Measurements from ENCODE around the gene SH3YL1. TPM values are rescaled to one million over a fixed set of nuclear protein-coding genes. Genes with fewer than 3 reads are reported as not detected.

Gene SH3YL1
- total RNA-seq, 1 experiment from 2014 or later: 26.5 TPM

DNA sequence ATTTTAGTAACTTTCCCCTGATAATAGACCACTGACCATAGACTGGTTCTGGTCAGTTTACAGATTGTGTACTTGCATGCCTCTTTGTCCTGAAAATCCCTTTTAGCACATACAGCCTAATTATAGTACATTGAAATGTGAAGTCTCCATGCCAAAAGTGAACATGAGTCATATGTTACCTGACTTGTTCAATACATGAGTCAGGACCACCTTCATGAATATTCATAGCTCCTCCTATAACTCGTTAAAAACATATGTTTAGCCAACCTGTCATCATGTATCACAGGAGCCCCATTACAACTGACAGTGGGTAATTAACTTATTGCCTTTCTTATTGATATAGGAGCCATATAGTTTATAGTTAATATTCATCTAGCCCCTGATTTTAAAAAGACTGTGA is 78.6 kb downstream of the SH3YL1 start:
- no peak overlapping the region for H2AFZ ChIP-seq (ENCODE audit: low read length)
- H4K20me1 ChIP-seq (ENCODE audit: control insufficient read depth, insufficient read depth, insufficient read length): no peaks in the 10 kb centered on the region
- H3K27ac ChIP-seq (ENCODE audit: insufficient read length, low read depth, low read length): no peak overlapping the region
- Mint-ChIP-seq H3K27ac (no peak overlapping the region), H3K9me3 (peaks cover 65 to 81% of the 10 kb centered on the region in 2 experiments), H3K4me1 (no peaks in the 10 kb centered on the region), H3K27me3 (ENCODE audit: low read depth) (peaks cover 2% of the 10 kb centered on the region; the same call in 1 of the 2 replicates), H3K36me3 (ENCODE audit: insufficient read depth in 1 of 3, low read depth in 3 of 3) (peaks cover 18 to 54% (median 46%) of the 10 kb centered on the region in 3 experiments), H3K4me3 (no peak overlapping the region)
- DNase-seq: no peak
- no peak overlapping the region for H3T11ph ChIP-seq (ENCODE audit: low read length)
- H3K9me3 ChIP-seq (ENCODE audit: control insufficient read depth, low read depth, low read length): peaks cover 45% of the 10 kb centered on the region
- H2BK20ac ChIP-seq (ENCODE audit: low read depth, low read length, poor library complexity, severe bottlenecking): no peak overlapping the region
- H3K4ac ChIP-seq (ENCODE audit: low read depth, low read length): no peak overlapping the region
- H2BK120ac ChIP-seq (ENCODE audit: low read depth, low read length, poor library complexity, severe bottlenecking): no peak overlapping the region
- H3K79me2 ChIP-seq (ENCODE audit: insufficient read depth, low read length): no peaks in the 10 kb centered on the region
- H3K27me3 ChIP-seq (ENCODE audit: insufficient read depth, low read length): no peaks in the 10 kb centered on the region
- H4K91ac ChIP-seq (ENCODE audit: insufficient read length, low read depth, low read length): no peak overlapping the region
- H2AK5ac ChIP-seq (ENCODE audit: insufficient read length, low read length): no peak overlapping the region
- no peak overlapping the region for H4K8ac ChIP-seq (replicated peaks; ENCODE audit: insufficient read length, low read depth, low read length)
- no peaks in the 10 kb centered on the region for H3K79me1 ChIP-seq (ENCODE audit: insufficient read depth, low read depth, low read length, poor library complexity, severe bottlenecking)
- WGBS (ENCODE audit: extremely low coverage, insufficient read length, low lambda C conversion rate): no CpG with 5 or more reads among the region's 1 CpG
- no peak overlapping the region for H3K56ac ChIP-seq (ENCODE audit: insufficient read length, low read depth, low read length)
- H3K4me1 ChIP-seq (ENCODE audit: insufficient read depth, low read length): no peaks in the 10 kb centered on the region
- H3K14ac ChIP-seq (ENCODE audit: insufficient read depth, low read length): no peak overlapping the region
- no peak overlapping the region for H3K18ac ChIP-seq (ENCODE audit: insufficient read length, low read depth, low read length)
- no peak overlapping the region for H3K4me2 ChIP-seq (ENCODE audit: insufficient read depth, insufficient read length, low read length)
- H2BK12ac ChIP-seq (ENCODE audit: insufficient read length, low read depth, low read length): no peak overlapping the region
- TF ChIP-seq, protein P1, sequence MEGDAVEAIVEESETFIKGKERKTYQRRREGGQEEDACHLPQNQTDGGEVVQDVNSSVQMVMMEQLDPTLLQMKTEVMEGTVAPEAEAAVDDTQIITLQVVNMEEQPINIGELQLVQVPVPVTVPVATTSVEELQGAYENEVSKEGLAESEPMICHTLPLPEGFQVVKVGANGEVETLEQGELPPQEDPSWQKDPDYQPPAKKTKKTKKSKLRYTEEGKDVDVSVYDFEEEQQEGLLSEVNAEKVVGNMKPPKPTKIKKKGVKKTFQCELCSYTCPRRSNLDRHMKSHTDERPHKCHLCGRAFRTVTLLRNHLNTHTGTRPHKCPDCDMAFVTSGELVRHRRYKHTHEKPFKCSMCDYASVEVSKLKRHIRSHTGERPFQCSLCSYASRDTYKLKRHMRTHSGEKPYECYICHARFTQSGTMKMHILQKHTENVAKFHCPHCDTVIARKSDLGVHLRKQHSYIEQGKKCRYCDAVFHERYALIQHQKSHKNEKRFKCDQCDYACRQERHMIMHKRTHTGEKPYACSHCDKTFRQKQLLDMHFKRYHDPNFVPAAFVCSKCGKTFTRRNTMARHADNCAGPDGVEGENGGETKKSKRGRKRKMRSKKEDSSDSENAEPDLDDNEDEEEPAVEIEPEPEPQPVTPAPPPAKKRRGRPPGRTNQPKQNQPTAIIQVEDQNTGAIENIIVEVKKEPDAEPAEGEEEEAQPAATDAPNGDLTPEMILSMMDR (conservative IDR thresholded peaks at IDR 0.05): no peak
- H3K23me2 ChIP-seq (ENCODE audit: insufficient read length, low read depth, low read length, poor library complexity, severe bottlenecking): no peaks in the 10 kb centered on the region
- no peak overlapping the region for H3K23ac ChIP-seq (ENCODE audit: insufficient read length, low read depth, low read length)
- H3K9ac ChIP-seq (ENCODE audit: extremely low read depth, insufficient read length, low read length): no peak overlapping the region
- no peak overlapping the region for H2BK5ac ChIP-seq (ENCODE audit: insufficient read length, low read length)
- no peak overlapping the region for H4K5ac ChIP-seq (ENCODE audit: insufficient read length, low read depth, low read length)
- H2BK15ac ChIP-seq (ENCODE audit: low read depth, low read length): no peak overlapping the region

Data from H9 (cell line).